ENCODE results near the gene METRN. TPM values are rescaled to one million over a fixed set of nuclear protein-coding genes. Genes with fewer than 3 reads are reported as not detected.

The METRN gene
- total and polyA plus RNA-seq, 12 donors, result 51.4 to 103 (median 60.5) TPM

DNA sequence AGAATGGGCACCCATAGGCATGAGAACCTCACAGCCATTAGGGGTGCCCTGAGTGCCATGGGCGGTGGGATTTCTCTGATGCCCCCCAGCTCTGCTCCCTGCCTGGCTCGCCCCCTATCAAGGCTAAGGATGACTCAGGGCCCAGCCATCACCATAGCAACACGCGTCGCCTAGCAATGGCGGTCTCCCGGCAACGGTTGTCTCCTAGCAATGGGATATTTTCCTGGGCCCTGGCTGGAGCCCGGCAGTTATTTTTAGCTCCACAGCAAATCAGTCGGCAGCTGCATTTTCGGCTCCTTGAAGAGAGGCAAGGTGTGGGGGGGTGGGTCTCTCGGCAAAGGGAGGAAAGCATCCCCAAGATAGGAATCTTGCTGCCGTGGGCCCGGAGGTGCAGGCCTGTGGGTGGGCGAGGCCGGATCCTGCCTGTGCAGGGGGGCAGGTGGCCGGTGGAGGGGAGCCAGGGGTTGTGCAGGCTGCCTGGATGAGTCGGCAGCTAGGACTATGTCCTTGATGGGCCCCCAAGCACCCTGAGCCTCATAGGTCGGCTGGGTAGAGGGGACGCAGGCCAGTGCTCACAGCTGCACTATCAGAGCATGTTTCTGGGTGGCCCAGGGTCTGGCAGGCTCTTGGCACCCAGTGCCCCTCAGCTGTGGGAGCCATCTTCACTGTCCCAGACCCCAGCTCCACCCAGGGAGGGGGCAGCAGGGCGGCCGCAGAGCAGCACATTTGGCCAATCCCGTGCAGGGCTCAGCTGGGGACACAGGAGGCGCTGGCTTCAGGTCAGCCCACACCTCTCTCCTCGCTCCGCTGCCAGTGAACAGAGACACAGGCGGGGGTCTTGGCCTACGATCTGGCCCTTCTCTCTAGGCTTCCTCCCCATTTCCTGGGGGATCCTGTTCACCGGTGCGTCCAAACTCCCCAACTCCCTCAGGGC lies 5.1 kb upstream of the METRN start:
- H3K4me1 ChIP-seq, result peaks cover 9 to 29% (median 16%) of the 10 kb centered on the region in 9 donors
- WGBS, 2 donors, result 15 to 21% methylated on average over 30 of the region's 30 CpGs

DNA sequence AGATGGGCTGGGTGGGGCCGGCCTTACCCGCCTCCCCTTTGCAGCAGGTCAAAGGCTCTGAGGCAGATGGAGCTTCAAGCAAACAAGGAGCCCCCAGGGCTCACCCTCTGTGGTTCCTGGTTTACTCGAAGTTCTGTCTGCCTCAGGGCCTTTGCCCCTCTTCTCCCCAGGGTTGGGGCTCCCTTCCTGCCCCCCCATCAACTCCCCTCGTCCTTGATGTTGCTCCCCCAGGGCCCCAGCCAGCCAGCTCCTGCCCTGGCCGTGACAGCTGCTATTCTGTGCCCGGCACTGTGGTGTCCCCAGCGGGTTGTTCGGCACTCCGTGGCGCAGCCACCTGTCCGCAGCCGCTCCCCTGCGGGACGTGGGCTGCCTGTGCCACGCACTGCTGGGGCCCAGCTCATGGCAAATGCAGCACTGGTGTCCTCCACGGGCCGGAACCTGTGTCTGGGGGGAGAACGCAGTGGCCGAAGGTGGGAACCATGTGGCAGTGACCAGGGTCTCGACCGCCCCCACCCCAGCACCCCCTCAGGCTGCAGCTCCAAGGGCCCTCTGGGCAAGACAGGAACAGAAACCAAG lies 4.3 kb upstream of the METRN start:
- 68 to 74% methylated on average over 21 of the region's 21 CpGs for WGBS, 2 donors
- H3K4me1 ChIP-seq, result peaks cover 9 to 29% (median 16%) of the 10 kb centered on the region in 9 donors
- peaks cover 12 to 70% (median 56%) of the 10 kb centered on the region in 7 donors for H3K27me3 ChIP-seq
- H3K4me3 ChIP-seq, result no peak overlapping the region
- TF ChIP-seq, protein P1, sequence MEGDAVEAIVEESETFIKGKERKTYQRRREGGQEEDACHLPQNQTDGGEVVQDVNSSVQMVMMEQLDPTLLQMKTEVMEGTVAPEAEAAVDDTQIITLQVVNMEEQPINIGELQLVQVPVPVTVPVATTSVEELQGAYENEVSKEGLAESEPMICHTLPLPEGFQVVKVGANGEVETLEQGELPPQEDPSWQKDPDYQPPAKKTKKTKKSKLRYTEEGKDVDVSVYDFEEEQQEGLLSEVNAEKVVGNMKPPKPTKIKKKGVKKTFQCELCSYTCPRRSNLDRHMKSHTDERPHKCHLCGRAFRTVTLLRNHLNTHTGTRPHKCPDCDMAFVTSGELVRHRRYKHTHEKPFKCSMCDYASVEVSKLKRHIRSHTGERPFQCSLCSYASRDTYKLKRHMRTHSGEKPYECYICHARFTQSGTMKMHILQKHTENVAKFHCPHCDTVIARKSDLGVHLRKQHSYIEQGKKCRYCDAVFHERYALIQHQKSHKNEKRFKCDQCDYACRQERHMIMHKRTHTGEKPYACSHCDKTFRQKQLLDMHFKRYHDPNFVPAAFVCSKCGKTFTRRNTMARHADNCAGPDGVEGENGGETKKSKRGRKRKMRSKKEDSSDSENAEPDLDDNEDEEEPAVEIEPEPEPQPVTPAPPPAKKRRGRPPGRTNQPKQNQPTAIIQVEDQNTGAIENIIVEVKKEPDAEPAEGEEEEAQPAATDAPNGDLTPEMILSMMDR (IDR thresholded peaks at IDR 0.05), result no peak
- intact Hi-C loops (cut with DNase I), result loop anchor here (1.0 to 10.0 kb wide), 9 partner anchors 31 to 387 kb away; partner anchors contain the start of genes CHTF18 (in 3 of the 10), RPUSD1 (in 3 of the 10) and C1QTNF8 (in 1 of the 10)
- DNase-seq, result no peak
- no peaks in the 10 kb centered on the region for H3K9me3 ChIP-seq
- H3K36me3 ChIP-seq, result no peaks in the 10 kb centered on the region
- no peak for ATAC-seq
- no peak overlapping the region for H3K27ac ChIP-seq

More for the DNA sequence above, 5.1 kb upstream of the METRN start:
- Histone ChIP-seq H3K27ac (no peak overlapping the region), H3K36me3 (no peaks in the 10 kb centered on the region), H3K27me3 (peaks cover 15 to 74% (median 60%) of the 10 kb centered on the region in 7 donors), H3K9me3 (no peaks in the 10 kb centered on the region), H3K4me3 (no peak overlapping the region)
- peak in 6 of 8 donors; percentile 25 to 52 (median 34) for ATAC-seq
- intact Hi-C loops (cut with DNase I), result loop anchor here in 9 of 10 donors (2.0 to 10.0 kb wide), 7 partner anchors 72 to 387 kb away; partner anchors contain the start of genes CHTF18 (in 3 of the 9), RPUSD1 (in 3 of the 9) and C1QTNF8 (in 1 of the 9)
- DNase-seq, result peak in 1 of 2 donors; percentile 65
- TF ChIP-seq, protein P1 (IDR thresholded peaks at IDR 0.05), result no peak

GRCh38 chr16:711084-711483 lies 3.8 kb upstream of the METRN start:
- intact Hi-C loops (cut with DNase I), result loop anchor here (1.0 to 10.0 kb wide), 9 partner anchors 30 to 386 kb away; partner anchors contain the start of genes CHTF18 (in 3 of the 10), RPUSD1 (in 3 of the 10) and C1QTNF8 (in 1 of the 10)
- ATAC-seq (no peak), DNase-seq (no peak)
- no peaks in the 10 kb centered on the region for H3K9me3 ChIP-seq
- H3K27me3 ChIP-seq, result peaks cover 11 to 71% (median 54%) of the 10 kb centered on the region in 7 donors
- WGBS, 2 donors, result 73 to 78% methylated on average over 12 of the region's 12 CpGs
- H3K4me3 ChIP-seq, result no peak overlapping the region
- H3K36me3 ChIP-seq, result no peaks in the 10 kb centered on the region
- TF ChIP-seq, protein P1 (IDR thresholded peaks at IDR 0.05), result no peak
- H3K27ac ChIP-seq, result no peak overlapping the region
- peaks cover 13 to 32% (median 20%) of the 10 kb centered on the region in 9 donors for H3K4me1 ChIP-seq
